H9 (cell line): ENCODE data around the gene MIPOL1. TPM values are rescaled to one million over a fixed set of nuclear protein-coding genes. Genes with fewer than 3 reads are reported as not detected.
A peak's percentile ranks its signal among the peaks of the same experiment; 100 is the strongest.

Source experiments
- DNase-seq: peaks from one replicate; pipeline ENCODE4 v3.0.0-alpha.2; 2017
- H2AFZ ChIP-seq: one replicate; pipeline ENCODE4 v1.6.1; 2013; ENCODE audit warnings: mild to moderate bottlenecking, low read length, control low read depth, moderate library complexity
- H2AK5ac ChIP-seq: 2 replicates; pipeline ENCODE4 v1.6.1; 2013; ENCODE audit warnings: low read length, control low read depth, mixed read lengths; ENCODE audit not compliant: insufficient read length
- H2BK120ac ChIP-seq: one replicate; pipeline ENCODE4 v1.6.1; 2013; ENCODE audit warnings: low read depth, mild to moderate bottlenecking, low read length, control low read depth, inconsistent platforms; ENCODE audit not compliant: poor library complexity, severe bottlenecking
- H2BK12ac ChIP-seq: 2 replicates; pipeline ENCODE4 v1.6.1; 2013; ENCODE audit warnings: low read length, control low read depth, mixed read lengths, low read depth; ENCODE audit not compliant: insufficient read length
- H2BK15ac ChIP-seq: 2 replicates; pipeline ENCODE4 v1.6.1; 2013; ENCODE audit warnings: low read depth, low read length, control low read depth
- H2BK20ac ChIP-seq: one replicate; pipeline ENCODE4 v1.6.1; 2013; ENCODE audit warnings: low read depth, mild to moderate bottlenecking, low read length, control low read depth, inconsistent platforms; ENCODE audit not compliant: poor library complexity, severe bottlenecking
- H2BK5ac ChIP-seq: 2 replicates; pipeline ENCODE4 v1.6.1; 2013; ENCODE audit warnings: low read length, control low read depth, mixed read lengths; ENCODE audit not compliant: insufficient read length
- H3K14ac ChIP-seq: 2 replicates; pipeline ENCODE4 v1.6.1; 2013; ENCODE audit warnings: low read length, control low read depth; ENCODE audit not compliant: insufficient read depth
- H3K18ac ChIP-seq: 2 replicates; pipeline ENCODE4 v1.6.1; 2013; ENCODE audit warnings: low read depth, mild to moderate bottlenecking, mixed read lengths, low read length, control low read depth; ENCODE audit not compliant: insufficient read length
- H3K23ac ChIP-seq: 2 replicates; pipeline ENCODE4 v1.6.1; 2013; ENCODE audit warnings: low read length, control low read depth, mixed read lengths, low read depth; ENCODE audit not compliant: insufficient read length
- H3K23me2 ChIP-seq: 2 replicates; pipeline ENCODE4 v1.6.1; 2013; ENCODE audit warnings: low read depth, mild to moderate bottlenecking, mixed read lengths, low read length, control low read depth; ENCODE audit not compliant: insufficient read length, poor library complexity, severe bottlenecking
- H3K27ac ChIP-seq: 2 replicates; pipeline ENCODE4 v1.5.1; 2013; ENCODE audit warnings: low read length, control low read depth, mixed read lengths, low read depth; ENCODE audit not compliant: insufficient read length
- H3K27me3 ChIP-seq: 2 replicates; pipeline ENCODE4 v1.6.1; 2013; ENCODE audit warnings: low read length, control low read depth, inconsistent platforms; ENCODE audit not compliant: insufficient read depth
- H3K4ac ChIP-seq: 2 replicates; pipeline ENCODE4 v1.6.1; 2013; ENCODE audit warnings: low read depth, mild to moderate bottlenecking, control low read depth, inconsistent platforms, low read length, moderate library complexity
- H3K4me1 ChIP-seq: 2 replicates; pipeline ENCODE4 v1.6.1; 2013; ENCODE audit warnings: low read length, control low read depth, inconsistent platforms; ENCODE audit not compliant: insufficient read depth
- H3K4me2 ChIP-seq: 2 replicates; pipeline ENCODE4 v1.6.1; 2013; ENCODE audit warnings: low read length, control low read depth, mixed read lengths; ENCODE audit not compliant: insufficient read length, insufficient read depth
- H3K56ac ChIP-seq: 2 replicates; pipeline ENCODE4 v1.6.1; 2013; ENCODE audit warnings: low read depth, mild to moderate bottlenecking, mixed read lengths, low read length, control low read depth; ENCODE audit not compliant: insufficient read length
- H3K79me1 ChIP-seq: 2 replicates; pipeline ENCODE4 v1.6.1; 2013; ENCODE audit warnings: low read depth, mild to moderate bottlenecking, moderate library complexity, low read length, control low read depth, inconsistent platforms; ENCODE audit not compliant: insufficient read depth, poor library complexity, severe bottlenecking
- H3K79me2 ChIP-seq: 2 replicates; pipeline ENCODE4 v1.6.1; 2013; ENCODE audit warnings: low read length, control low read depth, inconsistent platforms; ENCODE audit not compliant: insufficient read depth
- H3K9ac ChIP-seq: 2 replicates; pipeline ENCODE4 v1.6.1; 2013; ENCODE audit warnings: low read length, control low read depth, mixed read lengths; ENCODE audit not compliant: insufficient read length; ENCODE audit errors: extremely low read depth
- H3K9me3 ChIP-seq: one replicate; pipeline ENCODE4 v1.6.1; 2013; ENCODE audit warnings: low read depth, low read length, inconsistent platforms; ENCODE audit not compliant: control insufficient read depth
- H3T11ph ChIP-seq: one replicate; pipeline ENCODE4 v1.6.1; 2013; ENCODE audit warnings: mild to moderate bottlenecking, low read length, control low read depth, inconsistent platforms
- H4K20me1 ChIP-seq: one replicate; pipeline ENCODE4 v1.6.1; 2013; ENCODE audit not compliant: control insufficient read depth, insufficient read length, insufficient read depth
- H4K5ac ChIP-seq: 2 replicates; pipeline ENCODE4 v1.6.1; 2013; ENCODE audit warnings: low read depth, mild to moderate bottlenecking, mixed read lengths, low read length, control low read depth; ENCODE audit not compliant: insufficient read length
- H4K8ac ChIP-seq: replicated peaks from 2 replicates; pipeline ENCODE4 v1.6.1; 2013; ENCODE audit warnings: low read length, control low read depth, mixed read lengths, low read depth; ENCODE audit not compliant: insufficient read length
- H4K91ac ChIP-seq: 2 replicates; pipeline ENCODE4 v1.6.1; 2013; ENCODE audit warnings: low read depth, mild to moderate bottlenecking, moderate library complexity, mixed read lengths, low read length, control low read depth; ENCODE audit not compliant: insufficient read length
- H3K27ac Mint-ChIP-seq, 3 experiments: 2 replicates in 2 of 3; 3 replicates in 1 of 3; pipeline ENCODE4 v1.8.0; 2020 to 2021; ENCODE audit warnings: mixed read lengths in 3 of 3, mild to moderate bottlenecking in 1 of 3, moderate library complexity in 1 of 3
- H3K27me3 Mint-ChIP-seq: 2 replicates; pipeline ENCODE4 v1.8.0; 2021; ENCODE audit warnings: low read depth, mild to moderate bottlenecking, moderate library complexity, mixed read lengths
- H3K36me3 Mint-ChIP-seq, 3 experiments: 2 replicates in 2 of 3; 3 replicates in 1 of 3; pipeline ENCODE4 v1.8.0; 2020 to 2021; ENCODE audit warnings: low read depth in 3 of 3, mixed read lengths in 3 of 3; ENCODE audit not compliant: insufficient read depth in 1 of 3
- H3K4me1 Mint-ChIP-seq, 2 experiments: 2 replicates each; pipeline ENCODE4 v1.8.0; 2020; ENCODE audit warnings: mixed read lengths in 2 of 2
- H3K4me3 Mint-ChIP-seq, 2 experiments: 2 replicates in 1 of 2; 3 replicates in 1 of 2; pipeline ENCODE4 v1.8.0; 2020 to 2021; ENCODE audit warnings: mild to moderate bottlenecking in 2 of 2, mixed read lengths in 2 of 2, moderate library complexity in 1 of 2
- H3K9me3 Mint-ChIP-seq, 2 experiments: 2 replicates in 1 of 2; 3 replicates in 1 of 2; pipeline ENCODE4 v1.8.0; 2020; ENCODE audit warnings: mild to moderate bottlenecking in 2 of 2, mixed read lengths in 2 of 2, moderate library complexity in 1 of 2
- CTCF ChIP-seq: fragments of 200-600 bp; sonication (generic); conservative IDR thresholded peaks from 3 replicates; pipeline ENCODE4 v1.8.0; 2021; ENCODE audit warnings: antibody characterized with exemption, mild to moderate bottlenecking
- WGBS: extraction: QIAGEN DNeasy Blood & Tissue Kit; methylation state at CpG from one replicate; pipeline ENCODE4 v1.1.7; 2013; ENCODE audit warnings: missing lambda C conversion rate, low lambda C conversion rate, mixed read lengths; ENCODE audit not compliant: insufficient read length; ENCODE audit errors: extremely low coverage; 5-methylcytosine and 5-hydroxymethylcytosine counted together
- total RNA-seq: library from RNA; stranded (reverse); gene quantifications from 2 replicates; pipeline ENCODE4 v1.2.1, GENCODE V29; 2021

The MIPOL1 gene
- total RNA-seq, 1 experiment from 2014 or later = 15.6 TPM

GRCh38 chr14:37453985-37454384 is 256.2 kb downstream of the MIPOL1 start:
- Histone ChIP-seq H3K18ac (no peak overlapping the region), H3K9me3 (no peaks in the 10 kb centered on the region), H3K9ac (no peak overlapping the region), H3K14ac (no peak overlapping the region), H4K5ac (no peak overlapping the region), H3K27me3 (no peaks in the 10 kb centered on the region), H3K27ac (no peak overlapping the region), H4K8ac (no peak overlapping the region), H3K23ac (no peak overlapping the region), H2AFZ (no peak overlapping the region), H3K79me2 (no peaks in the 10 kb centered on the region), H3T11ph (no peak overlapping the region), H4K91ac (no peak overlapping the region), H2BK5ac (no peak overlapping the region), H2BK20ac (no peak overlapping the region), H3K79me1 (no peaks in the 10 kb centered on the region), H3K4me1 (no peaks in the 10 kb centered on the region), H3K4me2 (no peak overlapping the region), H2BK120ac (no peak overlapping the region), H2BK15ac (no peak overlapping the region), H3K23me2 (no peaks in the 10 kb centered on the region), H3K4ac (no peak overlapping the region), H2AK5ac (no peak overlapping the region), H2BK12ac (no peak overlapping the region), H3K56ac (no peak overlapping the region), H4K20me1 (no peaks in the 10 kb centered on the region)
- no peaks in the 10 kb centered on the region for H3K4me1 Mint-ChIP-seq
- no peaks in the 10 kb centered on the region for H3K27me3 Mint-ChIP-seq
- H3K27ac Mint-ChIP-seq = 0 out of 7 replicates have a peak overlapping the region, but pooled peaks of 1 of the 3 experiments have one; percentile 38
- WGBS = no CpG with 5 or more reads among the region's 1 CpG
- no peaks in the 10 kb centered on the region for H3K36me3 Mint-ChIP-seq
- TF ChIP-seq CTCF = no peak
- H3K9me3 Mint-ChIP-seq = peaks cover 0 to 2% of the 10 kb centered on the region in 2 experiments; a peak in 1 of 5 replicates
- H3K4me3 Mint-ChIP-seq = no peak overlapping the region
- DNase-seq = no peak
